Hepatocyte (in vitro differentiated cells): Measurements from ENCODE around the gene TRAF3. TPM values are rescaled to one million over a fixed set of nuclear protein-coding genes. Genes with fewer than 3 reads are reported as not detected.
A peak's percentile ranks its signal among the peaks of the same experiment; 100 is the strongest.

Source experiments
- DNase-seq: peaks from one replicate; pipeline ENCODE4 v3.0.0-alpha.2; 2016; ENCODE audit warnings: low spot score
- H2AFZ ChIP-seq: fragments of 200-600 bp; sonication (generic); 2 replicates; pipeline ENCODE4 v1.6.0; 2016; ENCODE audit warnings: antibody characterized with exemption, mild to moderate bottlenecking
- H3K27ac ChIP-seq: fragments of 200-600 bp; sonication (generic); 2 replicates; pipeline ENCODE4 v1.5.1; 2016; ENCODE audit warnings: mild to moderate bottlenecking
- H3K27me3 ChIP-seq: fragments of 200-600 bp; sonication (generic); 2 replicates; pipeline ENCODE4 v1.6.1; 2016
- H3K36me3 ChIP-seq: fragments of 200-600 bp; sonication (generic); replicated peaks from 2 replicates; pipeline ENCODE4 v1.5.1; 2016; ENCODE audit warnings: low read depth; ENCODE audit not compliant: insufficient read depth
- H3K4me1 ChIP-seq: fragments of 200-600 bp; sonication (generic); 2 replicates; pipeline ENCODE4 v1.5.1; 2016; ENCODE audit warnings: mild to moderate bottlenecking, moderate library complexity; ENCODE audit not compliant: insufficient read depth
- H3K4me2 ChIP-seq: fragments of 200-600 bp; sonication (generic); 2 replicates; pipeline ENCODE4 v1.6.0; 2016
- H3K4me3 ChIP-seq: fragments of 200-600 bp; sonication (generic); 2 replicates; pipeline ENCODE4 v1.5.1; 2016; ENCODE audit warnings: mild to moderate bottlenecking
- H3K79me2 ChIP-seq: fragments of 200-600 bp; sonication (generic); 2 replicates; pipeline ENCODE4 v1.6.0; 2017; ENCODE audit warnings: mild to moderate bottlenecking
- H3K9me2 ChIP-seq: fragments of 200-600 bp; sonication (generic); replicated peaks from 2 replicates; pipeline ENCODE4 v1.6.0; 2017; ENCODE audit warnings: mild to moderate bottlenecking; ENCODE audit not compliant: insufficient read depth
- H3K9me3 ChIP-seq: fragments of 200-600 bp; sonication (generic); 2 replicates; pipeline ENCODE4 v1.5.1; 2016; ENCODE audit warnings: low read depth, mild to moderate bottlenecking
- H4K20me1 ChIP-seq: fragments of 200-600 bp; sonication (generic); 2 replicates; pipeline ENCODE4 v1.6.0; 2016; ENCODE audit warnings: mild to moderate bottlenecking; ENCODE audit not compliant: insufficient read depth, poor library complexity, severe bottlenecking
- CTCF ChIP-seq: fragments of 200-600 bp; sonication (generic); IDR thresholded peaks from 2 replicates; pipeline ENCODE4 v1.5.1; 2016; ENCODE audit warnings: antibody characterized with exemption, mild to moderate bottlenecking; ENCODE audit not compliant: poor library complexity
- EZH2 ChIP-seq: fragments of 200-600 bp; sonication (generic); IDR thresholded peaks from 2 replicates; pipeline ENCODE4 v1.6.1; 2016; ENCODE audit warnings: antibody characterized with exemption, mild to moderate bottlenecking, borderline replicate concordance
- EZH2phosphoT487 ChIP-seq: fragments of 200-600 bp; sonication (generic); IDR thresholded peaks from one replicate; pipeline ENCODE4 v1.6.1; 2018; ENCODE audit warnings: antibody characterized with exemption, mild to moderate bottlenecking, low read depth, moderate library complexity; ENCODE audit not compliant: unreplicated experiment, severe bottlenecking
- WGBS: methylation state at CpG from one replicate; pipeline ENCODE4 v1.1.6; 2016; ENCODE audit warnings: low lambda C conversion rate; ENCODE audit errors: missing lambda C conversion rate; 5-methylcytosine and 5-hydroxymethylcytosine counted together
- polyA plus RNA-seq: library from polyadenylated mRNA; unstranded; fragments of >200 nt; fragmentation: Nextera tagmentation; extraction: Ambion mirVana; gene quantifications from 2 replicates; pipeline ENCODE4 v1.2.1, GENCODE V29; 2016
- total RNA-seq: library from RNA; depleted of rRNA; stranded (reverse); fragments of >200 nt; gene quantifications from 2 replicates; pipeline ENCODE4 v1.2.3, GENCODE V29; 2014

The TRAF3 gene
- total and polyA plus RNA-seq, 2 experiments from 2014 or later: 8.0 to 15.8 TPM

GRCh38 chr14:102928412-102929240 is 151.4 kb downstream of the TRAF3 start:
- Histone ChIP-seq H3K27me3 (peaks cover 25% of the 10 kb centered on the region), H3K4me2 (peak overlapping the region; percentile 93), H3K9me3 (no peaks in the 10 kb centered on the region), H2AFZ (peak overlapping the region; percentile 52), H3K79me2 (peaks cover 2% of the 10 kb centered on the region), H3K4me3 (peak overlapping the region; percentile 45), H3K27ac (peak overlapping the region; percentile 90), H3K36me3 (no peaks in the 10 kb centered on the region), H3K4me1 (peaks cover 30% of the 10 kb centered on the region), H3K9me2 (no peaks in the 10 kb centered on the region), H4K20me1 (peaks cover 18% of the 10 kb centered on the region)
- peak; percentile 93 for DNase-seq
- TF ChIP-seq EZH2phosphoT487 (no peak), CTCF (no peak), EZH2 (no peak)
- WGBS: 5% methylated on average over 51 of the region's 94 CpGs

GRCh38 chr14:102929241-102930137 is 152.2 kb downstream of the TRAF3 start:
- Histone ChIP-seq H3K27me3 (peaks cover 16% of the 10 kb centered on the region), H4K20me1 (peaks cover 18% of the 10 kb centered on the region), H3K4me1 (peaks cover 30% of the 10 kb centered on the region), H3K9me3 (no peaks in the 10 kb centered on the region), H3K4me3 (peak overlapping the region; percentile 45), H3K79me2 (no peaks in the 10 kb centered on the region), H3K27ac (no peak overlapping the region), H3K9me2 (no peaks in the 10 kb centered on the region), H3K36me3 (no peaks in the 10 kb centered on the region), H2AFZ (peak overlapping the region; percentile 52), H3K4me2 (peak overlapping the region; percentile 93)
- TF ChIP-seq CTCF (no peak), EZH2 (peak; percentile 68)
- 9% methylated on average over 62 of the region's 94 CpGs for WGBS
- DNase-seq: peak; percentile 27

- Histone ChIP-seq H3K9me2 (no peaks in the 10 kb centered on the region), H3K36me3 (no peaks in the 10 kb centered on the region), H3K79me2 (no peaks in the 10 kb centered on the region), H3K27me3 (peaks cover 13% of the 10 kb centered on the region), H3K27ac (no peak overlapping the region), H4K20me1 (peaks cover 18% of the 10 kb centered on the region), H2AFZ (no peak overlapping the region), H3K4me3 (no peak overlapping the region), H3K9me3 (no peaks in the 10 kb centered on the region), H3K4me2 (peak overlapping the region; percentile 93), H3K4me1 (peaks cover 30% of the 10 kb centered on the region)
- TF ChIP-seq EZH2phosphoT487 (peak; percentile 33), EZH2 (peak; percentile 83), CTCF (peak; percentile 24)
- peak; percentile 56 for DNase-seq
- 15% methylated on average over 40 of the region's 74 CpGs for WGBS
Observed at GRCh38 chr14:102930138-102930752, 153.0 kb downstream of the TRAF3 start.
